GM21381 (cell line): Measurements from ENCODE around the gene PTCH1.

Source experiments
- ATAC-seq: cut with Tn5 transposase; IDR thresholded peaks from one replicate; pipeline ENCODE4 v1.9.1; 2021; ENCODE audit warnings: mild to moderate bottlenecking, moderate library complexity; ENCODE audit not compliant: unreplicated experiment

PTCH1 gene

GRCh38 chr9:95465115-95465514, 51.7 kb downstream of the PTCH1 start:
- no peak for ATAC-seq

- peak; percentile 9 for ATAC-seq
Measured at GRCh38 chr9:95463148-95464060, 53.4 kb downstream of the PTCH1 start.

GRCh38 chr9:95462249-95463147, 54.3 kb downstream of the PTCH1 start:
- ATAC-seq: peak; percentile 94

GRCh38 chr9:95461448-95462248, 55.1 kb downstream of the PTCH1 start:
- ATAC-seq: no peak

- no peak for ATAC-seq
Measured at GRCh38 chr9:95460518-95461164, 56.1 kb downstream of the PTCH1 start.

- no peak for ATAC-seq
Measured at GRCh38 chr9:95459851-95460517, 56.8 kb downstream of the PTCH1 start.

GRCh38 chr9:95459178-95459577, 57.6 kb downstream of the PTCH1 start:
- no peak for ATAC-seq

GRCh38 chr9:95458666-95459065, 58.1 kb downstream of the PTCH1 start:
- no peak for ATAC-seq

- ATAC-seq: no peak
Measured at GRCh38 chr9:95457769-95458168, 59.0 kb downstream of the PTCH1 start.

- no peak for ATAC-seq
Measured at GRCh38 chr9:95455714-95456113, 61.1 kb downstream of the PTCH1 start.

GRCh38 chr9:95452176-95452575, 64.6 kb downstream of the PTCH1 start:
- no peak for ATAC-seq

- ATAC-seq: no peak
Measured at GRCh38 chr9:95451065-95451426, 65.7 kb downstream of the PTCH1 start.

GRCh38 chr9:95450171-95451064, 66.4 kb downstream of the PTCH1 start:
- ATAC-seq: no peak

GRCh38 chr9:95449016-95449415, 67.8 kb downstream of the PTCH1 start:
- no peak for ATAC-seq

GRCh38 chr9:95447660-95448420, 68.9 kb downstream of the PTCH1 start:
- ATAC-seq: no peak

GRCh38 chr9:95446984-95447383, 69.8 kb downstream of the PTCH1 start:
- ATAC-seq: no peak

- ATAC-seq: no peak
Measured at GRCh38 chr9:95446259-95446658, 70.5 kb downstream of the PTCH1 start.

GRCh38 chr9:95444160-95444559, 72.6 kb downstream of the PTCH1 start:
- ATAC-seq: no peak
